Omental fat pad (tissue), 4 donors: ENCODE data around the gene PADI6. TPM values are rescaled to one million over a fixed set of nuclear protein-coding genes. Genes with fewer than 3 reads are reported as not detected.

Experiments
- ATAC-seq: fragments of 150-250 bp; one replicate; pipeline ENCODE4 v1.9.1; 2016; ENCODE audit warnings: mild to moderate bottlenecking, moderate library complexity; ENCODE audit not compliant: low FRiP score
- DNase-seq: peaks from one replicate; pipeline ENCODE4 v3.0.0-alpha.2; 2019; ENCODE audit warnings: low spot score
- total RNA-seq, 4 donors: library from RNA; depleted of rRNA; stranded (reverse); fragments of >200 nt; gene quantifications; one replicate each; pipeline ENCODE4 v1.1.0, GENCODE V29; 2016
- TF ChIP-seq, protein P1 (sequence below), 3 donors: fragments of 450-650 bp; IDR thresholded peaks; one replicate each; pipeline ENCODE4 v1.5.1; 2016 to 2017; ENCODE audit warnings: antibody characterized with exemption in 3 of 3, mild to moderate bottlenecking in 3 of 3, moderate library complexity in 2 of 3

Gene PADI6
- total RNA-seq, 4 donors from 2014 or later, result not detected

DNA sequence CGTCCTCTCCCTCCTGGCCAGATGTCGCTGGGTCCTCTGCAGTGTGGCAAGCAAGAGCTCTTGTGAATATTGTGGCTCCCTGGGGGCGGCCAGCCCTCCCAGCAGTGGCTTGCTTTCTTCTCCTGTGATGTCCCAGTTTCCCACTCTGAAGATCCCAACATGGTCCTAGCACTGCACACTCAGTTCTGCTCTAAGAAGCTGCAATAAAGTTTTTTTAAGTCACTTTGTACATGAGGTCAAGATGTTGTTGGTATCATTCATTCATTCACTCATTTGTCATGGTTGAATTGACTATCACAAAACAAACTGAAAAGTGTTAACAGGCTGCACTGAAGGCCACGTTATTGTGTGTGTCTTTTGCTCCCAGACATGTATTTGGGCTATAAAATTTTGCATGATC lies 8.2 kb upstream of the PADI6 start:
- ATAC-seq (no peak), DNase-seq (no peak)
- TF ChIP-seq, protein P1, sequence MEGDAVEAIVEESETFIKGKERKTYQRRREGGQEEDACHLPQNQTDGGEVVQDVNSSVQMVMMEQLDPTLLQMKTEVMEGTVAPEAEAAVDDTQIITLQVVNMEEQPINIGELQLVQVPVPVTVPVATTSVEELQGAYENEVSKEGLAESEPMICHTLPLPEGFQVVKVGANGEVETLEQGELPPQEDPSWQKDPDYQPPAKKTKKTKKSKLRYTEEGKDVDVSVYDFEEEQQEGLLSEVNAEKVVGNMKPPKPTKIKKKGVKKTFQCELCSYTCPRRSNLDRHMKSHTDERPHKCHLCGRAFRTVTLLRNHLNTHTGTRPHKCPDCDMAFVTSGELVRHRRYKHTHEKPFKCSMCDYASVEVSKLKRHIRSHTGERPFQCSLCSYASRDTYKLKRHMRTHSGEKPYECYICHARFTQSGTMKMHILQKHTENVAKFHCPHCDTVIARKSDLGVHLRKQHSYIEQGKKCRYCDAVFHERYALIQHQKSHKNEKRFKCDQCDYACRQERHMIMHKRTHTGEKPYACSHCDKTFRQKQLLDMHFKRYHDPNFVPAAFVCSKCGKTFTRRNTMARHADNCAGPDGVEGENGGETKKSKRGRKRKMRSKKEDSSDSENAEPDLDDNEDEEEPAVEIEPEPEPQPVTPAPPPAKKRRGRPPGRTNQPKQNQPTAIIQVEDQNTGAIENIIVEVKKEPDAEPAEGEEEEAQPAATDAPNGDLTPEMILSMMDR (IDR thresholded peaks at IDR 0.05), result no peak

GRCh38 chr1:17365293-17365692 lies 6.7 kb upstream of the PADI6 start:
- DNase-seq (no peak), ATAC-seq (no peak)
- TF ChIP-seq, protein P1 (IDR thresholded peaks at IDR 0.05), result no peak

DNA sequence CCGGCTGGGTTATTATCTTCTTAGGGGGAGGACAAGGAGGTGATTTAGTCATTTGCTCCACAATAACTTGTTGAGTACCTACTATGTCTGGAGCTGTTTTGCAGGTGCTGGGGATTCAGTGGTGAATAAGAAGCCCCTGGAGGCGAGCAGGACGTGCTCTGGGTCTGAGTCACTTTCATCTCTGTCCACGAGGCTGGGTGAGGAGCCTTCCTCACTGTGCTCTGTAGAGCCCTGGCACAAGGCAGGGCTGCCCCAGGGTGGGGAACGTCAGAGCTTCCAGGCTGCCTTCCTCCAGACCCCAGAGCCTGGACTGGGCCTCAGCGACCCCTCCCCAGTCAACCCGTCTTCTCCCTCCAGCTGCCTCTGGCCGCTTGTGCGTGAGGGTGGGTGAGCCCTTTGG lies 2.5 kb upstream of the PADI6 start:
- DNase-seq, result no peak
- TF ChIP-seq, protein P1 (IDR thresholded peaks at IDR 0.05), result no peak
- no peak for ATAC-seq

GRCh38 chr1:17370618-17371017 lies 1.4 kb upstream of the PADI6 start:
- no peak for ATAC-seq

DNA sequence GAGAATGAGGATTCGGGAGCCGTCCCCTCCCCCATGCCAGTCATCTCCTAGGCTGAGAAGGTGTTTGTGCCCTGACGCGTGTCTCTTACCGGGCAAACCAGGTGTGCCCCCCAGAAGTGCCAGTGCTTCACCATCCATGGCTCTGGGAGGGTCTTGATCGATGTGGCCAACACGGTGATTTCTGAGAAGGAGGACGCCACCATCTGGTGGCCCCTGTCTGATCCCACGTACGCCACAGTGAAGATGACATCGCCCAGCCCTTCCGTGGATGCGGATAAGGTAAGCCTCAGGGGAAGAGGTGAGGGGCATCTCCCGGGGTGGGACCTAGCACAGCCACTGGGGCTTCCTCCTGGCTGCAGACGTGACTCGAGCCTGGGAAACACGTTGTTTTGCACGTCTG lies 959 bp downstream of the PADI6 start:
- DNase-seq (no peak), ATAC-seq (no peak)
- TF ChIP-seq, protein P1 (IDR thresholded peaks at IDR 0.05), result no peak

More at GRCh38 chr1:17370618-17371017, 1.4 kb upstream of the PADI6 start:
- TF ChIP-seq, protein P1 (IDR thresholded peaks at IDR 0.05), result no peak
- DNase-seq, result no peak

DNA sequence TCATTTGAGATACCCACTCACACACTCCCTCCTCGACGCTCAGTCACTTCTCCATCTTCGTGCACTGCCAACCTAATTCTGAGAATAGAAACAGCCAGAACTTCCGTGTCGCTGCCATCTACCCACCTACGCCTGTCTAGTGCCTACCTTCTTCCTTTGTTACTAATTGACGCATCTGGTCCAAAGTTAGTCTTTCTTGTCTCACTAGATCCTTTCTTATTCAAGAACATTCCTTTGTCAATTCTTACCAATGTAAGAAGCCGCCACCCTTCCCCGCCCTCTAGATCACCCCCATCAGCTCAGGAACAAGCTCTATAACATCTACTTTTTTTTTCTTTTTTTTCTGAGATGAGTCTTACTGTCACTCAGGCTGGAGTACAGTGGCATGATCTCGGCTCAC lies 3.7 kb downstream of the PADI6 start:
- DNase-seq, result no peak
- TF ChIP-seq, protein P1 (IDR thresholded peaks at IDR 0.05), result no peak
- ATAC-seq, result no peak

DNA sequence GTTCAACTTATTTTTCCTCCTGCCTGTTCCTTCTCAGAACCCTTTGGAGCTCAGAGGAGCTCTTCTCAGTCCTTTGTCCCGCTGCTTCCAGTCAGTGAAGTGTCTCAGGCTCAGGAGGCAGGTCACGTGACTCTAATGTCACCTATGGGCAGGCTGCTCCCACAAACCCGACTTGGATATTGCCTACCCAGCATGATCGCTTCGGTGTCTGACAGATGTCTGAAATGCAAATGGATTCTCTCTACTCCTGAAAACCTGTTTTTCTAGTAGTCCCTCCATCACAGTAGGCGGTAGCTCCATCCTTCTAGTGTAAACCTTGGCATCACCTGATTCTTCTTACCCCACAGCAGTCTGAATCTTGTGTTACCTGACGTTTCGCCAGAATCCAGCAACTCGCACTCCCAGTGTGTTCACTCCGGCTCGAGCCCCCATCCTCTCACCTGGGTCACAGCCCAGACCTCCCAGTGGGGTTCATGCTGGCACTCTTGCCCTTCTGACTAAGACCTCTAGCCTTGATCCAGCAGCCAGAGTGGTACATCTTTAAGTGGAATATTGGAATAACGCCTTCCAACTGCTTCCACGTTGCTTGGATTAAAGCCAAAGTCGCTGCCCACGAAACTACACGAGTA lies 5.4 kb downstream of the PADI6 start:
- DNase-seq, result no peak
- TF ChIP-seq, protein P1 (IDR thresholded peaks at IDR 0.05), result no peak
- no peak for ATAC-seq
